Fibroblast of the aortic adventitia (primary cell): ENCODE results near the gene TRIM71. TPM values are rescaled to one million over a fixed set of nuclear protein-coding genes. Genes with fewer than 3 reads are reported as not detected.
"Not testable (repeated sequence)": the region's sequence is repeated elsewhere in the genome, so short reads cannot be mapped to it uniquely, and the experiment has no call there.

Experiments used
- DNase-seq: peaks from one replicate; pipeline ENCODE4 v3.0.0-alpha.2; 2010; ENCODE audit warnings: low read depth
- H3K4me3 ChIP-seq: 2 replicates; pipeline ENCODE4 v1.5.1; 2011; ENCODE audit warnings: low read depth, mild to moderate bottlenecking, control low read depth, low read length, moderate library complexity
- CTCF ChIP-seq: IDR thresholded peaks from 2 replicates; pipeline ENCODE4 v1.5.1; 2011; ENCODE audit warnings: mild to moderate bottlenecking, low read length, control low read depth, inconsistent platforms; ENCODE audit not compliant: insufficient read depth
- total RNA-seq: library from RNA; depleted of rRNA; stranded (reverse); fragments of >200 nt; gene quantifications from 2 replicates; pipeline ENCODE4 v1.2.3, GENCODE V29; 2012; ENCODE audit warnings: low replicate concordance

The TRIM71 gene
- total RNA-seq, 1 donor = not detected

GRCh38 chr3:32791833-32792232 is 26.0 kb upstream of the TRIM71 start:
- TF ChIP-seq CTCF = no peak
- H3K4me3 ChIP-seq = no peak overlapping the region
- no peak for DNase-seq

GRCh38 chr3:32794487-32795308 is 23.1 kb upstream of the TRIM71 start:
- DNase-seq = no peak
- no peak overlapping the region for H3K4me3 ChIP-seq

GRCh38 chr3:32796384-32796950 is 21.3 kb upstream of the TRIM71 start:
- not testable (repeated sequence) for DNase-seq, H3K4me3 ChIP-seq

More at GRCh38 chr3:32794487-32795308, 23.1 kb upstream of the TRIM71 start:
- no peak for TF ChIP-seq CTCF

GRCh38 chr3:32797776-32798175 is 20.0 kb upstream of the TRIM71 start:
- TF ChIP-seq CTCF = no peak
- no peak overlapping the region for H3K4me3 ChIP-seq
- no peak for DNase-seq

- not testable (repeated sequence) for H3K4me3 ChIP-seq, DNase-seq
Observed at GRCh38 chr3:32801440-32801839, 16.4 kb upstream of the TRIM71 start.

GRCh38 chr3:32813180-32813579 is 4.6 kb upstream of the TRIM71 start:
- no peak for TF ChIP-seq CTCF
- no peak overlapping the region for H3K4me3 ChIP-seq
- no peak for DNase-seq

- no peak overlapping the region for H3K4me3 ChIP-seq
- no peak for TF ChIP-seq CTCF
- DNase-seq = no peak
Observed at GRCh38 chr3:32814361-32814760, 3.4 kb upstream of the TRIM71 start.
